Stimulated activated CD8-positive, alpha-beta memory T cell treated with anti-CD3 and anti-CD28 coated beads, Interleukin-2, amount 100 ng/mL, for 48 hours (primary cell): ENCODE results near the gene PTGER1.

Source experiments
- DNase-seq, 2 donors: peaks; one replicate each; pipeline ENCODE4 v3.0.0-alpha.2; 2020; ENCODE audit warnings: low read depth in 2 of 2

PTGER1 gene

GRCh38 chr19:14441041-14441938 lies 33.9 kb downstream of the PTGER1 start:
- DNase-seq = no peak

- DNase-seq = peak; percentile 66 to 77
These were observed 35.1 kb downstream of the PTGER1 start for GRCh38 chr19:14440049-14440448.

- no peak for DNase-seq
These were observed 36.1 kb downstream of the PTGER1 start for GRCh38 chr19:14439014-14439413.

- no peak for DNase-seq
These were observed 37.5 kb downstream of the PTGER1 start for GRCh38 chr19:14437578-14438140.

GRCh38 chr19:14435320-14436050 lies 39.7 kb downstream of the PTGER1 start:
- no peak for DNase-seq

GRCh38 chr19:14434543-14435319 lies 40.4 kb downstream of the PTGER1 start:
- no peak for DNase-seq

- no peak for DNase-seq
These were observed 41.3 kb downstream of the PTGER1 start for GRCh38 chr19:14433554-14434501.

GRCh38 chr19:14432791-14433553 lies 42.2 kb downstream of the PTGER1 start, which contains the start of gene PKN1:
PKN1 (plus strand) TSS chr19:14433306; CDS start chr19:14433522, 216 bp downstream.
- DNase-seq = no peak

- no peak for DNase-seq
These were observed 44.4 kb downstream of the PTGER1 start for GRCh38 chr19:14430712-14431111.

GRCh38 chr19:14428882-14429416 lies 46.2 kb downstream of the PTGER1 start:
- DNase-seq = no peak

- DNase-seq = no peak
These were observed 47.7 kb downstream of the PTGER1 start for GRCh38 chr19:14427461-14427860.

- DNase-seq = no peak
These were observed 49.4 kb downstream of the PTGER1 start for GRCh38 chr19:14425696-14426138.
